Tibial nerve (tissue), 4 donors: ENCODE data around the gene ACAP1. TPM values are rescaled to one million over a fixed set of nuclear protein-coding genes. Genes with fewer than 3 reads are reported as not detected.

ENCODE experiments used
- DNase-seq, 2 donors: peaks; one replicate each; pipeline ENCODE4 v3.0.0-alpha.2; 2019; ENCODE audit warnings: low spot score in 2 of 2
- H3K27ac ChIP-seq, 4 donors: fragments of 200-600 bp; sonication (generic) in 3 of 4; one replicate each; pipeline ENCODE4 v1.5.1; 2017 to 2019; ENCODE audit warnings: mild to moderate bottlenecking in 1 of 4
- H3K27me3 ChIP-seq, 2 donors: fragments of 200-600 bp; sonication (generic) in 1 of 2; one replicate each; pipeline versions ENCODE4 v1.5.1 to v1.6.0; 2017 to 2019
- H3K36me3 ChIP-seq, 3 donors: fragments of 200-600 bp; sonication (generic); one replicate each; pipeline ENCODE4 v1.5.1; 2018 to 2019
- H3K4me1 ChIP-seq, 4 donors: fragments of 200-600 bp; sonication (generic) in 3 of 4; one replicate each; pipeline ENCODE4 v1.5.1; 2017 to 2019
- H3K4me3 ChIP-seq, 4 donors: fragments of 200-600 bp; sonication (generic) in 3 of 4; one replicate each; pipeline ENCODE4 v1.5.1; 2017 to 2019; ENCODE audit warnings: mild to moderate bottlenecking in 1 of 4, moderate library complexity in 1 of 4
- H3K9me3 ChIP-seq, 4 donors: fragments of 200-600 bp; sonication (generic) in 3 of 4; one replicate each; pipeline ENCODE4 v1.5.1; 2017 to 2019
- EP300 ChIP-seq, 2 donors: sonication (generic); formaldehyde crosslinking; IDR thresholded peaks; one replicate each; pipeline ENCODE4 v1.6.1; 2017; ENCODE audit warnings: antibody characterized with exemption in 2 of 2, mild to moderate bottlenecking in 1 of 2
- POLR2A ChIP-seq, 2 donors: fragments of 450-650 bp; IDR thresholded peaks; one replicate each; pipeline ENCODE4 v1.6.1; 2017; ENCODE audit warnings: antibody characterized with exemption in 2 of 2, mild to moderate bottlenecking in 2 of 2, moderate library complexity in 2 of 2
- WGBS, 2 donors: methylation state at CpG; one replicate each; pipeline ENCODE4 v1.1.5; 2018; 5-methylcytosine and 5-hydroxymethylcytosine counted together
- total RNA-seq, 4 donors: library from RNA; depleted of rRNA; stranded (reverse); fragments of >200 nt; gene quantifications; one replicate each; pipeline ENCODE4 v1.1.0, GENCODE V29; 2016
- TF ChIP-seq, protein P1 (sequence below), 5 experiments: fragments of 200-600 bp in 3 of 5; fragments of 450-650 bp in 2 of 5; sonication (generic) in 3 of 5; IDR thresholded peaks; one replicate each; pipeline ENCODE4 v1.5.1; 2016 to 2019; ENCODE audit warnings: antibody characterized with exemption in 5 of 5, mild to moderate bottlenecking in 3 of 5, moderate library complexity in 2 of 5

The ACAP1 gene
- total RNA-seq, 4 donors from 2014 or later = 8.1 to 33.1 (median 11.2) TPM

DNA sequence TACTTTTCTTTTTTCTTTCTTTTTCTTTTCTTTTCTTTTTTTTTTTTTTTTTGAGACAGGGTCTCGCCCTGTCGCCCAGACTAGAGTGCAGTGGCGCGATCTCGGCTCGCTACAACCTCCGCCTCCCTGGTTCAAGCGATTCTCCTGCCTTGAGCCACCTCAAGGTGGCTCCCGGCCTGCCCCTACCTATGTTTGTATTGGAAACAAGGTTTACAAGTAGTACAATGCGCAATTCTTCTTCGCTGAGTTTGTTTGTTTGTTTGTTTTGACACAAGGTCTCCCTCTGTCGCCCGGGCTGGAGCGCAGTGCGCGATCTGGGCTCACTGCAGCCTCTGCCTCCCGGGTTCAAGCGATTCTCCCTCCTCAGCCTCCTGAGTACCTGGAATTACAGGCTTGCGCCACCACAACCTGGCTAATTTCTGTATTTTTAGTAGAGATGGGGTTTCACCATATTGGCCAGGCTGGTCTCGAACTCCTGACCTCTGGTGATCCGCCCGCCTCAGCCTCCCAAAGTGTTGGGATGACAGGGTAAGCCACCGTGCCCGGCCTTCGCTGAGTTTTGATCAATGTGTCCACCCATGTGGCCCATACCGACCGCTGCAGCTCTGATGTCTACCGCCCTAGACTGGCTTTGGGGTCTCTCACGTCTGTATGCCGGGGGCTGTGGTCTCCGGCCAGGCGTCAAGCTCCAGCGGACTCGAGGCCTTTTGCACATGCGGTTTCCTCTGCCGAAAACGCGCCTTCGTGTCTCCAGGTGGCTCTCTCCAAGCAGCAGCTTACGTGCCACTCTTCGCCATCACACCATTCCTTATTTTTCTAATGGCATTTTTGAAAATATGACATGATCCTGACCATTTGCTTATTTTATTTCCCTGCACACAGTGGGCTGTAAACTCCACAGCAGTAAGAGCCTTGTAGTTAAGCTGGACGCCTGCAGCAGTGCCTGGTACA, 40.8 kb upstream of the ACAP1 start:
- H3K27me3 ChIP-seq = peaks cover 0 to 52% of the 10 kb centered on the region in 2 donors
- no peak for DNase-seq
- 52 to 53% methylated on average over 41 to 42 of the region's 42 CpGs for WGBS, 2 donors
- H3K4me1 ChIP-seq = peaks cover 0 to 38% (median 25%) of the 10 kb centered on the region in 4 donors
- peak overlapping the region in 2 of 4 donors; percentile 26 to 46 for H3K27ac ChIP-seq
- H3K4me3 ChIP-seq = peak overlapping the region in 1 of 4 donors; percentile 38
- H3K36me3 ChIP-seq = no peaks in the 10 kb centered on the region
- H3K9me3 ChIP-seq = no peaks in the 10 kb centered on the region
- no peak for TF ChIP-seq EP300 (IDR thresholded peaks at IDR 0.05)
- TF ChIP-seq POLR2A (IDR thresholded peaks at IDR 0.05) = no peak

DNA sequence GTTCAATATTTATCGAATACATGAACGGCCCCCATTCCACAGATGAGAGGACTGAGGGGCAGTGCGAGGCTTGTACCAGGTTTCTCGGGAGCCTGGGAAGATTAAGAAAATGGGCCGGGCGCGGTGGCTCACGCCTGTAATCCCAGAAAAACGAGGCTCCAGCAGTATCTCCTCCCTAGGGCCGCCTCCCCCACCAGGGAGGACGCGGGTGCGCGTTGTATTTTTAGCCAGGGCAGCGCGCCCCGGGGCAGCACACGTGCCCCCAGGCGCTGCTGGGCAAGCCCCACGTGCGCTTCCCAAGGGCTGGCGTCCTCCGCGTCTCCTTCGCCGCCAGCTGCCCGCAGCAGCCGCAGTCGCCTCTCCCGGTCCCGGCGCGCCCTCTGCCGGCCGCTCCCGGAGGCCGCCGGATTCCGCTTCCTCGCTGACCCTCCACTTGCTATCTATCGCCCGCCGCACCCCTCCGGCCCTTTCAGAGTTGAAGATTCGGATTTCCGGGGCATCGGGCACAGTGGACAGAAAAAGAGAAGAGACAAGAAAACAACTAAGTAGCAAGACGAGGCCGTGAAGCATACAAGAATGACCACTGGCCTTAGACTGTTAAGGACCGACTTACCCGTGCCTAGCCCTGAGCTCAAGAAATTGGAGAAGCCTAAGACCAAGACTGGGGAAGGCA, 40.0 kb upstream of the ACAP1 start:
- WGBS, 2 donors = 4 to 5% methylated on average over 44 to 49 of the region's 51 CpGs
- Histone ChIP-seq H3K36me3 (no peaks in the 10 kb centered on the region), H3K4me3 (peak overlapping the region in 1 of 4 donors; percentile 30), H3K9me3 (no peaks in the 10 kb centered on the region), H3K27ac (peak overlapping the region in 1 of 4 donors; percentile 46), H3K4me1 (peaks cover 0 to 38% (median 25%) of the 10 kb centered on the region in 4 donors), H3K27me3 (peaks cover 0 to 44% of the 10 kb centered on the region in 2 donors)
- DNase-seq = peak; percentile 62 to 73
- peak; percentile 62 to 68 for TF ChIP-seq EP300 (IDR thresholded peaks at IDR 0.05)
- TF ChIP-seq, protein P1, sequence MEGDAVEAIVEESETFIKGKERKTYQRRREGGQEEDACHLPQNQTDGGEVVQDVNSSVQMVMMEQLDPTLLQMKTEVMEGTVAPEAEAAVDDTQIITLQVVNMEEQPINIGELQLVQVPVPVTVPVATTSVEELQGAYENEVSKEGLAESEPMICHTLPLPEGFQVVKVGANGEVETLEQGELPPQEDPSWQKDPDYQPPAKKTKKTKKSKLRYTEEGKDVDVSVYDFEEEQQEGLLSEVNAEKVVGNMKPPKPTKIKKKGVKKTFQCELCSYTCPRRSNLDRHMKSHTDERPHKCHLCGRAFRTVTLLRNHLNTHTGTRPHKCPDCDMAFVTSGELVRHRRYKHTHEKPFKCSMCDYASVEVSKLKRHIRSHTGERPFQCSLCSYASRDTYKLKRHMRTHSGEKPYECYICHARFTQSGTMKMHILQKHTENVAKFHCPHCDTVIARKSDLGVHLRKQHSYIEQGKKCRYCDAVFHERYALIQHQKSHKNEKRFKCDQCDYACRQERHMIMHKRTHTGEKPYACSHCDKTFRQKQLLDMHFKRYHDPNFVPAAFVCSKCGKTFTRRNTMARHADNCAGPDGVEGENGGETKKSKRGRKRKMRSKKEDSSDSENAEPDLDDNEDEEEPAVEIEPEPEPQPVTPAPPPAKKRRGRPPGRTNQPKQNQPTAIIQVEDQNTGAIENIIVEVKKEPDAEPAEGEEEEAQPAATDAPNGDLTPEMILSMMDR (IDR thresholded peaks at IDR 0.05) = peak; percentile 93 to 98 (median 95)
- no peak for TF ChIP-seq POLR2A (IDR thresholded peaks at IDR 0.05)

DNA sequence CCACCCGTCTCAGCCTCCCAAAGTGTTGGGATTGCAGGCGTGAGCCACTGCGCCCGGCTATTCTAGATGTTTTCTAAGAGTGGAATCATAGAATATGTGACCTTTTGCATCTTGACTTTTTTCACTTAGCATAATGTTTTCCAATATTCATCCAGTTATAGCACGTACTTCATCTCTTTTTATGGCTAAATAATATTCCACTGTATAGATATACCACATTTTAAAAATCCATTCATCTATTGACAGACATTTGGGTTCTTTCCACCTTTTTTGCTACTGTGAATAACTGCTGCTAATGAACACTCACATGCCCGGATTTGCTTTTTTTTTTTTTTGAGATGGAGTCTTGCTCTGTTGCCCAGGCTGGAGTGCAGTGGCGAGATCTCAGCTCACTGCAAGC, 32.1 kb upstream of the ACAP1 start:
- peaks cover 0 to 14% (median 7%) of the 10 kb centered on the region in 4 donors for H3K4me1 ChIP-seq
- no peak overlapping the region for H3K4me3 ChIP-seq
- no peak for DNase-seq
- no peaks in the 10 kb centered on the region for H3K36me3 ChIP-seq
- H3K9me3 ChIP-seq = no peaks in the 10 kb centered on the region
- H3K27ac ChIP-seq = no peak overlapping the region
- H3K27me3 ChIP-seq = no peaks in the 10 kb centered on the region
- TF ChIP-seq EP300 (IDR thresholded peaks at IDR 0.05) (no peak), POLR2A (IDR thresholded peaks at IDR 0.05) (no peak)
- TF ChIP-seq, protein P1 (IDR thresholded peaks at IDR 0.05) = no peak
- 93 to 96% methylated on average over 7 of the region's 7 CpGs for WGBS, 2 donors

DNA sequence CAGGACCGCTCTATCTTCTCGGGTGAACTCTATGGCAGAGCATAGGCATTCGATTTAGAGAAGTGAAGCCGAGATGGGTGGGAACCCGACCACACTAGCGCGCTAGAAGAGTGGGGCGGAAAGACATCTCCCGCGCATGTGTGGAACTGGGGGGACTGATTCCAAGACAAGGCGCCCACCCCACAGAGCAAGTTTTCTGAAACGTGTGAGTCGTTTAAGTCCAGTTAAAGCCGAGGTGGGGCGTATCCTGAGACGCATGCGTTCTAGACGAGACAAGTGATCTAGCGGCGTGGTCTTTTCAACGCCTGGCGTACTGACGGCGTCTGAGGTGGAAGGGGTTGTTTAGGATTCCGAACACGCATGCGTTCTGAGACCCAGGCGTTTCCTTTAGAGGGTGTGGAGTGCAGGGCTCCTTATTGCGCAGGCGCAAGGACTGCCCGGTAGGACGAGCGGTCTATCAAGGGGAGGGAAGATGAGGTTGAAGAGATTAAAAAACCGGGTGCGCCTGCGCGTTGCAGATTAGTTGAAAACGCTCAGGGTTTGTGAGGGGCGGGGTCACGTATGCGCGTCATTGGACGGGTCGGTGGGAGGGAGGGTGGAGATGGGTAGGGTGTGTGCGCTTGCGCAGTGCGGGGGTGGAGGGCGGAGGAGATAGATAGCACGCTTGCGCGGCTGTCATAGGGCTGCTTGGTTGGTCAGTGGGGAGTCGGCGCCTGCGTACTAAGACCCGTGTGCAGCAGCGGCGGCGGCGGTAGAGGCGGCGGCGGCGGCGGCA, 29.2 kb upstream of the ACAP1 start, which contains the start of gene EIF5A:
TSS of gene EIF5A (plus strand) at position 718 of the 775 bp plus-strand sequence. CDS start 2,008 bp downstream, outside the sequence.
- TF ChIP-seq, protein P1 (IDR thresholded peaks at IDR 0.05) = no peak
- TF ChIP-seq EP300 (IDR thresholded peaks at IDR 0.05) (peak; percentile 89 to 98), POLR2A (IDR thresholded peaks at IDR 0.05) (peak; percentile 78 to 92)
- 0% methylated on average over 54 to 60 of the region's 64 CpGs for WGBS, 2 donors

More for the DNA sequence above, 29.2 kb upstream of the ACAP1 start, which contains the start of gene EIF5A:
- no peaks in the 10 kb centered on the region for H3K27me3 ChIP-seq
- H3K36me3 ChIP-seq = peaks cover 0 to 26% (median 21%) of the 10 kb centered on the region in 3 donors
- DNase-seq = peak; percentile 98 to 99
- H3K4me1 ChIP-seq = peaks cover 0 to 40% (median 18%) of the 10 kb centered on the region in 4 donors
- H3K27ac ChIP-seq = peak within 1 kb of the TSS; percentile 97 to 99 (median 98)
- no peaks in the 10 kb centered on the region for H3K9me3 ChIP-seq
- H3K4me3 ChIP-seq = peak within 1 kb of the TSS; percentile 87 to 96 (median 92)
